ENCODE results near the gene HEATR1. TPM values are rescaled to one million over a fixed set of nuclear protein-coding genes. Genes with fewer than 3 reads are reported as not detected.
"Not testable (repeated sequence)": the region's sequence is repeated elsewhere in the genome, so short reads cannot be mapped to it uniquely, and the experiment has no call there.

The HEATR1 gene
- total RNA-seq, result 34.0 TPM

- DNase-seq, result peak; percentile 98
These were observed at the start of gene HEATR1 for GRCh38 chr1:236603991-236604904. HEATR1 (minus strand) TSS chr1:236604516; CDS start chr1:236604095, 421 bp downstream.

- no peak for DNase-seq
These were observed 40.8 kb upstream of the HEATR1 start for GRCh38 chr1:236645016-236645680.

- DNase-seq, result no peak
These were observed 38.4 kb upstream of the HEATR1 start for GRCh38 chr1:236642763-236643162.

- DNase-seq, result peak; percentile 89
These were observed 35.4 kb upstream of the HEATR1 start for GRCh38 chr1:236639686-236640085.

GRCh38 chr1:236638945-236639344 is 34.6 kb upstream of the HEATR1 start:
- peak; percentile 78 for DNase-seq

GRCh38 chr1:236636017-236636416 is 31.7 kb upstream of the HEATR1 start:
- DNase-seq, result no peak

- DNase-seq, result no peak
These were observed 23.6 kb upstream of the HEATR1 start for GRCh38 chr1:236627727-236628408.

- DNase-seq, result no peak
These were observed 19.3 kb upstream of the HEATR1 start for GRCh38 chr1:236623371-236624166.

GRCh38 chr1:236622407-236622806 is 18.1 kb upstream of the HEATR1 start:
- no peak for DNase-seq

- DNase-seq, result peak; percentile 18
These were observed 15.1 kb upstream of the HEATR1 start for GRCh38 chr1:236619398-236619797.

GRCh38 chr1:236618507-236618906 is 14.2 kb upstream of the HEATR1 start:
- no peak for DNase-seq

- peak; percentile 62 for DNase-seq
These were observed 11.3 kb upstream of the HEATR1 start for GRCh38 chr1:236615399-236616148.

- DNase-seq, result no peak
These were observed 8.0 kb upstream of the HEATR1 start for GRCh38 chr1:236612349-236612748.

GRCh38 chr1:236608930-236609726 is 4.8 kb upstream of the HEATR1 start:
- DNase-seq, result peak; percentile 85

GRCh38 chr1:236607597-236607996 is 3.3 kb upstream of the HEATR1 start:
- DNase-seq, result not testable (repeated sequence)

GRCh38 chr1:236604905-236605806 is 840 bp upstream of the HEATR1 start:
- no peak for DNase-seq

- no peak for DNase-seq
These were observed 2.1 kb downstream of the HEATR1 start for GRCh38 chr1:236602171-236602570.

GRCh38 chr1:236590553-236591150 is 13.7 kb downstream of the HEATR1 start:
- no peak for DNase-seq

GRCh38 chr1:236589531-236589930 is 14.8 kb downstream of the HEATR1 start:
- no peak for DNase-seq
